NCI-H2029 treated with DMSO at 0.1 percent for 48 hours (cell line): ENCODE measurements around the gene ZPR1.
"Not testable (repeated sequence)": the region's sequence is repeated elsewhere in the genome, so short reads cannot be mapped to it uniquely, and the experiment has no call there.

ENCODE experiments used
- DNase-seq: peaks from one replicate; lab custom pipeline; 2025; lab: John Stamatoyannopoulos, UW

The ZPR1 gene, protein sequence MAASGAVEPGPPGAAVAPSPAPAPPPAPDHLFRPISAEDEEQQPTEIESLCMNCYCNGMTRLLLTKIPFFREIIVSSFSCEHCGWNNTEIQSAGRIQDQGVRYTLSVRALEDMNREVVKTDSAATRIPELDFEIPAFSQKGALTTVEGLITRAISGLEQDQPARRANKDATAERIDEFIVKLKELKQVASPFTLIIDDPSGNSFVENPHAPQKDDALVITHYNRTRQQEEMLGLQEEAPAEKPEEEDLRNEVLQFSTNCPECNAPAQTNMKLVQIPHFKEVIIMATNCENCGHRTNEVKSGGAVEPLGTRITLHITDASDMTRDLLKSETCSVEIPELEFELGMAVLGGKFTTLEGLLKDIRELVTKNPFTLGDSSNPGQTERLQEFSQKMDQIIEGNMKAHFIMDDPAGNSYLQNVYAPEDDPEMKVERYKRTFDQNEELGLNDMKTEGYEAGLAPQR

DNA sequence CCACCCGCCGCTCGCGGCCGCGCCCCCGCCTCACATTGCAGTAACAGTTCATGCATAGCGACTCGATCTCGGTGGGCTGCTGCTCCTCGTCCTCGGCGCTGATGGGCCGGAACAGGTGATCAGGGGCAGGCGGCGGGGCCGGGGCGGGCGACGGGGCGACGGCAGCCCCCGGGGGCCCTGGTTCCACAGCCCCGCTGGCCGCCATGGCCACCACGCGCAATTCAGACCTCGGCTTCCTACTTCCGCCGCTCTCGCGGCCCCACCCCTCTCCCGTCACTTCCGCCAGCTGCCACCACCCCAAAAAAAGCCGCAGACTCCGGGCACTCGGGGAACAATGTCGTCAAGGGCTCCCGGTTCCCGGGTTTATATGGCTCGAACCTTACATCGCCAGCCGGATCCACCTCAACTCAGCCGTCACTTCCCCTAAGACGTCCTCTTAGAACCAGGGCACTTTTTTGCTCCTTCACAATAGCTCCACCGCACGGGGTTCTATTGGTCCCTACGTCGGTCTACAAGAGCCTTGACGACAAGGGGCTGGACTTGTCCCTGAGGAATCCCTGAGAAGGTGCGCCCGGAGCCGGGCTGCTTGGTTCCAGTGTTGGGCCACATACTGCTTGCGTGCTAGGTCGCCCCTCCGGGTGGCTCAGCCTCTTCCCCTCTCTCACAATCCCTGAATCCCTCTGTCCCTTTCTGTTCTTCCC lies at the start of gene ZPR1:
TSS of gene ZPR1 (minus strand) at position 238 of the 701 bp plus-strand sequence. CDS start at position 205, 33 bp downstream.
- DNase-seq, result peak; percentile 62

DNA sequence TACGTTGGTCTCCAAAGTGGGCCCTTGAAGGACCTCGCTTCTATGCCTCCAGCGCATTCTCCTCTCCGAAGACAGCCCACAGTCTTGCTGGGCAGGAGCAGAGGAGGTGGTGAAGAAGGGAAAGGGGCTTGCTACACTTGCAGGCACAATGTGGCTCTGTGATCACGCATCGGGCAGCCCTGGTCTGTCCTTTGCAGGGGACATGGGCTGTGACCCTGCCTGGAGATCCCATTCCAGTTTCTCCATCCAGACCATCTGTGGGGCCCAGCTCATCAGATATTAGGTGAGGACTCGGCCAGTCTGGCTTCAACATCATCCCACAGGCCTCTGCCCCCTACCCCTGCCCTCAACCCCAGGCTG lies 48.8 kb upstream of the ZPR1 start:
- DNase-seq, result no peak

DNA sequence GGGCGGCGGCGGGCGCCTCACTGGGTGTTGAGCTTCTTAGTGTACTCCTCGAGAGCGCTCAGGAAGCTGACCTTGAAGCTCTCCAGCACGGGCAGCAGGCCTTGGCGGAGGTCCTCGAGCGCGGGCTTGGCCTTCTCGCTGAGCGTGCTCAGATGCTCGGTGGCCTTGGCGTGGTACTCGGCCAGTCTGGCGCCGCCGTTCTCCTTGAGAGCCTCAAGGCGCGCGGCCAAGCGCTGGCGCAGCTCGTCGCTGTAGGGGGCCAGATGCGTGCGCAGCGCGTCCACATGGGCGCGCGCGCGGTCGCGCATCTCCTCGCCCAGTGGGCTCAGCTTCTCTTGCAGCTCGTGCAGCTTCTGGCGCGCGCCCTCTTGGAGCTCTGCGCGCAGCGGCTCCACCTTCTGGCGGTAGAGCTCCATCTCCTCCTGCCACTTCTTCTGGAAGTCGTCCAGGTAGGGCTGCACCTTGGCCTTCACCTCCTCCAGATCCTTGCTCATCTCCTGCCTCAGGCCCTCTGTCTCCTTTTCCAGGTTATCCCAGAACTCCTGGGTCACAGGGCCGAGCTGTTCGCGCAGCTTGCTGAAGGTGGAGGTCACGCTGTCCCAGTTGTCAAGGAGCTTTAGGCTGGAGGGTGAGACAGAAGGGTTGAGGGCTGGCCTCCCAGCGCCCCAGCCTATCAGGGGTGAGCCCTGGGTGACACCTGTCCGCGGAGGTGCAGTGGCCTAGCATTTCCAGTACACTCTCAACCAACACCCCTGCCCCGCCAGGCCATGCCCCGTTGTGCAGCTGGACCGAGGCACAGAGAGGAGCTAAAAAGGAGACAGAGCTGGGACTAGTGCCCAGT lies 48.2 kb upstream of the ZPR1 start:
- DNase-seq, result peak; percentile 68

DNA sequence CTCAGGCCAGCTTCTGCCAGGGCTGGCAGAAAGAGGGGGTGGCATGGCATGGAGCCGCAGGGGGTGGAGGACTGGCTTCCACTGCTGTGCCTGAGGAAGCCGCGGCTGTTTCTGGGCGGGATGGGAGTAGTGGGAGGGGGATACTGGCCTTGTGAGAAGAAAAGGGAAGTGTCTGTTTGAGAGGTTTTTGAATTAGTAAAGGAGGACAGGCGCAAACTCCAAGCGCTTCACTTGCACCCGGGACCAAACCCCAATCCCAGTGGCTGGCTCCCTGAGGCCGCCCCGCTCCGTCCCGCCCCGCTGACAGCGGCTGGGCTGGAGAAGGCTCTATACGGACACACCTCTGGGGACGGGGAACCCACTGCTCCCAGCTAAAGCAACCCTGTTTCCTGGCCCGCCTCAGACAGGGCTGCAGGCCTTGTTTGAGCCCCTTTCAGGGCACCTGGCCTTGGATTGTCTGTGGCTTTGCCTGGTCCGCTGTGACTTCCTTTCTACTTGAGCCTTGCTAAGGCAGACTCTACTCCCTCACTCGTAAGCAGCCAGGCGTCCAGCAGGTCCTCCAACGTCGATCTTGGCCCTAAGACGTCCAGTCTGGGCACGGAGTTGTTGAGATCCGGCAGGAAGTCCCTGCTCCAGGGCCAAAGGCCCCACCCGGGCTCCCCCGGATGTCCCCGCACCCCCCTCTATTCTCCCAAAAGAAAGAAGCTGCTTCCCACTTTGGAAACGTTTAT lies 47.4 kb upstream of the ZPR1 start:
- DNase-seq, result no peak

DNA sequence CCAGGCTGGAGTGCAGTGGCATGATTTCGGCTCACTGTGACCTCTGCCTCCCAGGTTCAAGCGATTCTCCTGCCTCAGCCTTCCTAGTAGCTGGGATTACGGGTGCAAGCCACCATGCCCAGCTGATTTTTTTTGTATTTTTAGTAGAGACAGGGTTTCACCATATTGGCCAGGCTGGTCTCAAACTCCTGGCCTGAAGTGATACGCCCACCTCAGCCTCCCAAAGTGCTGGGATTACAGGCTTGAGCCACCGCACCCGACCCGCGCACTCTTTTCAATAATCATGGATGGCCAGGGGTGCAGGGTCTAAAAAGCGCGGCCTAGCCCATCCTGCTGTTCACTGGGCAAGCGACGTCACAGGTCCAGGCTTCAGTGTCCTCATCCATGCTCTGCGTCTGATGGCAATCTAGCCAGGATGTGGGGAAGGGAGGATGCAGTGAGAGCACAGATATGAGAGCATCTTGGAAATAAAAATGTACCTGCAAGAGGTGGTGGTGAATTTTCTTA lies 46.8 kb upstream of the ZPR1 start:
- DNase-seq, result not testable (repeated sequence)

DNA sequence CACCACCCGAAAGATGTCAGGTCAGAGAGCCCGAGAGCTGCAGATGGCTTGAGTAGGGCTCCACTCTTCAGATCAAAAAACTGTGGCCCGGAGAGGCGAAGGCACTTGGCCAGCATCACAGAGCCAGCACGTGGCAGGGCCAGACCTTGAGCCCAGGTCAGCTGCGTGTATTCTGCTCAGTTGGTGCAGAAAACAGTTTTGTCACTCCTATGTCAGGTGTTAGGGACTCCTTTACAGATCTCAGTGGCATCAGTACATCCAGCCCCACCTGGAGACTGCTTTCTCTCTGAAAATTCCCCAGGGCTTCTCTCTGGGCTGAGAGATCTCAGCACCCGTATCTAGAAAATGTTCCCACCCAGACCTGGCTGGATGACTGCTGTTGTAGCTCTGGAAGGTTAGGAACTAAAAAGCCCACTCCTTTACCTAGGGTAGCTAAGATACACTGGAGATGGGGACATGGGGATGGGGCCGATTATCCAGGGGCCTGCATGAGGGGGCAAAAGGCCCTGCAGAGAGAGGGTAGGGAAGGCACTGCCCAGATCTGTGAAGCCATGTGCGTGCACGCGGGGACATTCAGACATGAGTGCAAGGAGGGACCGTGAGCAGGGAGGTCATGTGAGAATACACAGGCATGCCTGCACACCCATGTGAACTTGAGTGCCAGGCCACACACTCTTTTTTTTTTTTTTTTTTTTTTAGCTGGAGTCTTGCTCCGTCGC lies 46.2 kb upstream of the ZPR1 start:
- no peak for DNase-seq

DNA sequence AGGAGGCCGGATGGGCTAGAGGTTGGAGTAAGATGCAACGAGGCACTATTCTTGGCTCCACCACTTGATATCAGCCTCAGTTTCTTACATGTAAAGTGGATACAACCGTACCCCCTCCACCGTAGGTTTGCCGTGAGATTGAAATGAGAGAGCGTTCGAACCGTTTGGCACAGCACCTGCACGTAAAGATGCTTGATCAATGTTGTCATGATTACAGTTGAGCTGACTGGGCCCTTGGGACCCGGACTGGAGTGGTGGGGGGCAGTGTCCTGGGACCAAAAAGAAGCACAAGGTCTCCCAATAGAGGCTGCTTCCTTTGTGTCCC lies 45.6 kb upstream of the ZPR1 start:
- no peak for DNase-seq

DNA sequence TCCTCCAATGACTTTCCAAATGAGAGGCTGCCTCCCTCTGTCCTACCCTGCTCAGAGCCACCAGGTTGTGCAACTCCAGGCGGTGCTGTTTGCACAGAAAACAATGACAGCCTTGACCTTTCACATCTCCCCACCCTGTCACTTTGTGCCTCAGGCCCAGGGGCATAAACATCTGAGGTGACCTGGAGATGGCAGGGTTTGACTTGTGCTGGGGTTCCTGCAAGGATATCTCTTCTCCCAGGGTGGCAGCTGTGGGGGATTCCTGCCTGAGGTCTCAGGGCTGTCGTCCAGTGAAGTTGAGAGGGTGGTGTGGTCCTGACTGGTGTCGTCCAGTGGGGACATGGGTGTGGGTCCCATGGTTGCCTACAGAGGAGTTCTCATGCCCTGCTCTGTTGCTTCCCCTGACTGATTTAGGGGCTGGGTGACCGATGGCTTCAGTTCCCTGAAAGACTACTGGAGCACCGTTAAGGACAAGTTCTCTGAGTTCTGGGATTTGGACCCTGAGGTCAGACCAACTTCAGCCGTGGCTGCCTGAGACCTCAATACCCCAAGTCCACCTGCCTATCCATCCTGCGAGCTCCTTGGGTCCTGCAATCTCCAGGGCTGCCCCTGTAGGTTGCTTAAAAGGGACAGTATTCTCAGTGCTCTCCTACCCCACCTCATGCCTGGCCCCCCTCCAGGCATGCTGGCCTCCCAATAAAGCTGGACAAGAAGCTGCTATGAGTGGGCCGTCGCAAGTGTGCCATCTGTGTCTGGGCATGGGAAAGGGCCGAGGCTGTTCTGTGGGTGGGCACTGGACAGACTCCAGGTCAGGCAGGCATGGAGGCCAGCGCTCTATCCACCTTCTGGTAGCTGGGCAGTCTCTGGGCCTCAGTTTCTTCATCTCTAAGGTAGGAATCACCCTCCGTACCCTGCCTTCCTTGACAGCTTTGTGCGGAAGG lies 44.8 kb upstream of the ZPR1 start:
- no peak for DNase-seq

DNA sequence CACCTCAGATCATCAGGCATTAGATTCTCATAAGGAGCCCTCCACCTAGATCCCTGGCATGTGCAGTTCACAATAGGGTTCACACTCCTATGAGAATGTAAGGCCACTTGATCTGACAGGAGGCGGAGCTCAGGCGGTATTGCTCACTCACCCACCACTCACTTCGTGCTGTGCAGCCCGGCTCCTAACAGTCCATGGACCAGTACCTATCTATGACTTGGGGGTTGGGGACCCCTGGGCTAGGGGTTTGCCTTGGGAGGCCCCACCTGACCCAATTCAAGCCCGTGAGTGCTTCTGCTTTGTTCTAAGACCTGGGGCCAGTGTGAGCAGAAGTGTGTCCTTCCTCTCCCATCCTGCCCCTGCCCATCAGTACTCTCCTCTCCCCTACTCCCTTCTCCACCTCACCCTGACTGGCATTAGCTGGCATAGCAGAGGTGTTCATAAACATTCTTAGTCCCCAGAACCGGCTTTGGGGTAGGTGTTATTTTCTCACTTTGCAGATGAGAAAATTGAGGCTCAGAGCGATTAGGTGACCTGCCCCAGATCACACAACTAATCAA lies 44.0 kb upstream of the ZPR1 start:
- DNase-seq, result no peak

DNA sequence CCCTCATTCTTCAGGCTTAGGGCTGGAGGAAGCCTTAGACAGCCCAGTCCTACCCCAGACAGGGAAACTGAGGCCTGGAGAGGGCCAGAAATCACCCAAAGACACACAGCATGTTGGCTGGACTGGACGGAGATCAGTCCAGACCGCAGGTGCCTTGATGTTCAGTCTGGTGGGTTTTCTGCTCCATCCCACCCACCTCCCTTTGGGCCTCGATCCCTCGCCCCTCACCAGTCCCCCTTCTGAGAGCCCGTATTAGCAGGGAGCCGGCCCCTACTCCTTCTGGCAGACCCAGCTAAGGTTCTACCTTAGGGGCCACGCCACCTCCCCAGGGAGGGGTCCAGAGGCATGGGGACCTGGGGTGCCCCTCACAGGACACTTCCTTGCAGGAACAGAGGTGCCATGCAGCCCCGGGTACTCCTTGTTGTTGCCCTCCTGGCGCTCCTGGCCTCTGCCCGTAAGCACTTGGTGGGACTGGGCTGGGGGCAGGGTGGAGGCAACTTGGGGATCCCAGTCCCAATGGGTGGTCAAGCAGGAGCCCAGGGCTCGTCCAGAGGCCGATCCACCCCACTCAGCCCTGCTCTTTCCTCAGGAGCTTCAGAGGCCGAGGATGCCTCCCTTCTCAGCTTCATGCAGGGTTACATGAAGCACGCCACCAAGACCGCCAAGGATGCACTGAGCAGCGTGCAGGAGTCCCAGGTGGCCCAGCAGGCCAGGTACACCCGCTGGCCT lies 42.5 kb upstream of the ZPR1 start:
- no peak for DNase-seq

DNA sequence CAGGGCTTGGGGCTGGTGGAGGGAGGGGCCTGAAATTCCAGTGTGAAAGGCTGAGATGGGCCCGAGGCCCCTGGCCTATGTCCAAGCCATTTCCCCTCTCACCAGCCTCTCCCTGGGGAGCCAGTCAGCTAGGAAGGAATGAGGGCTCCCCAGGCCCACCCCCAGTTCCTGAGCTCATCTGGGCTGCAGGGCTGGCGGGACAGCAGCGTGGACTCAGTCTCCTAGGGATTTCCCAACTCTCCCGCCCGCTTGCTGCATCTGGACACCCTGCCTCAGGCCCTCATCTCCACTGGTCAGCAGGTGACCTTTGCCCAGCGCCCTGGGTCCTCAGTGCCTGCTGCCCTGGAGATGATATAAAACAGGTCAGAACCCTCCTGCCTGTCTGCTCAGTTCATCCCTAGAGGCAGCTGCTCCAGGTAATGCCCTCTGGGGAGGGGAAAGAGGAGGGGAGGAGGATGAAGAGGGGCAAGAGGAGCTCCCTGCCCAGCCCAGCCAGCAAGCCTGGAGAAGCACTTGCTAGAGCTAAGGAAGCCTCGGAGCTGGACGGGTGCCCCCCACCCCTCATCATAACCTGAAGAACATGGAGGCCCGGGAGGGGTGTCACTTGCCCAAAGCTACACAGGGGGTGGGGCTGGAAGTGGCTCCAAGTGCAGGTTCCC lies 41.8 kb upstream of the ZPR1 start, which contains the start of gene APOC3:
TSS of gene APOC3 (plus strand) at position 383 of the 659 bp plus-strand sequence. CDS start 676 bp downstream, outside the sequence.
- DNase-seq, result no peak

DNA sequence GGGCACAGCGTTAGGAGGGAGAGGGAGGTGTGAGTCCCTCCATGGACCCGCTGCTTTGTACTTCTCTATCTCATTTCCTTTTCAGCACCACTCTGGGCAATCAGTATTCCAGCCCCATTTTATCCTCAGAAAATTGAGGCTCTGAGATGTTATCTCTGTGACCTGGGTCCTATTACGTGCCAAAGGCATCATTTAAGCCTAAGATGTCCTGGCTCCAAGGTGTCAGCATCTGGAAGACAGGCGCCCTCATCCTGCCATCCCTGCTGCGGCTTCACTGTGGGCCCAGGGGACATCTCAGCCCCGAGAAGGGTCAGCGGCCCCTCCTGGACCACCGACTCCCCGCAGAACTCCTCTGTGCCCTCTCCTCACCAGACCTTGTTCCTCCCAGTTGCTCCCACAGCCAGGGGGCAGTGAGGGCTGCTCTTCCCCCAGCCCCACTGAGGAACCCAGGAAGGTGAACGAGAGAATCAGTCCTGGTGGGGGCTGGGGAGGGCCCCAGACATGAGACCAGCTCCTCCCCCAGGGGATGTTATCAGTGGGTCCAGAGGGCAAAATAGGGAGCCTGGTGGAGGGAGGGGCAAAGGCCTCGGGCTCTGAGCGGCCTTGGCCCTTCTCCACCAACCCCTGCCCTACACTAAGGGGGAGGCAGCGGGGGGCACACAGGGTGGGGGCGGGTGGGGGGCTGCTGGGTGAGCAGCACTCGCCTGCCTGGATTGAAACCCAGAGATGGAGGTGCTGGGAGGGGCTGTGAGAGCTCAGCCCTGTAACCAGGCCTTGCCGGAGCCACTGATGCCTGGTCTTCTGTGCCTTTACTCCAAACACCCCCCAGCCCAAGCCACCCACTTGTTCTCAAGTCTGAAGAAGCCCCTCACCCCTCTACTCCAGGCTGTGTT lies 41.1 kb upstream of the ZPR1 start:
- no peak for DNase-seq

DNA sequence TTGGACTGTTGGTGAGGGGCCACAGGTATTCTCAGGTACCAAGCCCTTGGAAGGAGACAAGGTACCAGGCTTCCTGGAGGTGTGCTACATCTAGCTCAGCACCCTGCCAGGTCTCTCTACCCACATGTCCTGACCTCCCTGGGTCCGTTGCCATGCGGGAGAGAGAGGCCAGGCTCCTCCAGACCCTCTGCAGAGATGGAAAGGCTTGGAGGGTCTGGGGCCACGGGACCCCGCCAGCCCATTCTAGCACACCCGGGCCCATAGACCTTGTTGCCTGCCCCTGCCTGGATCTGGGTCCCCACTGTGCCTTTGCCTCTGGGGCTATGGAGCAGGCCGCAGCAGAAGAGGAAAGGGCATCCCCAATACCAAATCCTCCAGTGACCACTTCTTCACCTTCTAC lies 39.6 kb upstream of the ZPR1 start:
- DNase-seq, result no peak

DNA sequence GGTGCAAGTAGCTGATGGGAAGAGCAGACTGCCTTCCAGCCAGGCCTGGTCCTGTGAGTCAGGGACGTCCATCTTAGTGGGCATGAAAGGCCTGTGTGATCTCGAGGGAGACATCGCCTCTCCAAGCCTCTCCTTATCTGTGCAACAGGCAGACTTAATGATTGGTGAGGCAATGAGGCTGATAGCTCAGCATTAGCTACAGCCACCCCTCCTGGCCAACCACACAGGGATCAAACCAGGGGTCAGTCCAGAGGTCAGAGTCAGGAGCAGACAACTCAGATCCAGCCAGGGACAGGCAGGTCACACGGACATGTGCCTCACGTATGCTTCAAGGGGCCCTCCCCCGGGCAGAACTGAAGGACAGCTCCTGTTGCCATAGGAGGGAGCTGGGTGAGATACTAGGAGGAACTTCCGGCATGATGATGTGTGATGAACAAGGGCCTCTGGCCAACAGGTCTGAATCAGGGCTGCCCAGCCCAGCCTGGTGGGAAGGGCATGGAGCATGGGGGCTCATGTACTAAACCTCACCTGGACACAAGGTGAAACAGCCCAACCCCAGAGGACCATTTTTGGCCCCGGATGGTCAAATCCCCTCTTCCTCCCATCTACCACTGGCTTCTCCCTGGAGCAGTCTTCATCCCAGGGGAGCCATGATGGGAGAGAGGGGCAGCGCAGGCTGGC lies 39.1 kb upstream of the ZPR1 start:
- no peak for DNase-seq

DNA sequence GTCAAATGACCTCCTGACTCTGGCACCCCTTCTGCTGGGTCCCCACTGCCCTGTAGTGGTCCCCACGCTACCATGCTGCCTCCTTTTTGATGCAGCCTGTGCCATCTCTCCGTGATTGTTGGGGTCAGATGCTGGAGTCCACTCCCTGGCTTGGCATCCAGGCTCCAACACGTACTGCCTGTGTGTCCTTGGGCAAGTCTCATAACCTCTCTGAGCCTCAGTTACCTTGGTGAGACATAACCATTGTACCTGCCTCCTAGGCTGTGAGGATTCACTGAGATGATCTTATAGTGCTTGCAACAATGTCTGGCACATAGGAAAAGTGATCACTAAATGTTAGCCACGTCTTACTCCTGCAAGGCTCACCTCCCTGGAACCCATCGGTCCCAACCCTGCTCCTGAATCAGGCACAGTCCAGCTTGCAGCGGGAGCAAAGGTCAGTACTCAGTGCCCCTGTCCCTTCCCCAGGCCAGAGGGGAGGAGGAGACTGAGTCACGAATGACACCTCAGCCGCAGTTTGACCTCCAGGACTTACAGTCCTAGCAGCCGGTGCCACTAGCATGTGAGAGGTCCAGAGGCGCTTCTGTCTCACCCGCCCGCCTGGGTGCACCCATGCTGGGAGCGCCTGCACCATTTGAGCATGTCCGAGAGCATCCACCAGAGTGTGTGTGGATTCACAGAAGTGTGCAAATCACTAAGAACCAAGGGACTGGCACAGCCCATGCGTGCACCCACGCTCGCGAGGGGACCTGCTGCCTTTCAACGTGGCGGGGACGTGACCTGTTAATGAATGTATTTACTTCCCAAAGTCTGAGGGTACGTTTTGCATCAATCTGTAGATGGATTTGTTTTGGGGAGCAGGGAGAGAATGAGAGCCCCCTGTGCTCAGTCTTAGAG lies 38.3 kb upstream of the ZPR1 start:
- no peak for DNase-seq

DNA sequence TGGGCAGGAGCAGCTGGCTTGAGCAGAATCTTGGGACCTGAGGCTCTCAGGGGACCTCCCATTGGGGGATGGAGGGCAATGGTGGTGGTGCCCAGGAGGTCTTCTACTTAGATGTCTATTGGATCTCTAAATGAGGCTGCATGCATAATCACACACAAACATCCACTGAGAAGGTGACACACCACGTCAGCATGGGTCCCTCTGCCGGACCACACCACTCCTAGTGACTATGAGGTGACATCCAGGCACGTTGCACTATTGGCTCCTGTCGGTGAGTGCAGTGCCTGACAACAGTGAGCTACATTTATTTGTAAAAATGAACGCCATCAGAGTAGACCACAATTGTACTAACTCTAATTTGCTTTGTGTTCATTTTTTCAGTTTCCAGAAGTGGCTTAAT lies 37.6 kb upstream of the ZPR1 start:
- DNase-seq, result no peak
